UCSD-AML1 (cell line): ENCODE data around the gene TEKT3.

Experiments used
- DNase-seq: peaks from one replicate; lab custom pipeline; 2025; ENCODE audit not compliant: unreplicated experiment; lab: John Stamatoyannopoulos, UW

The TEKT3 gene

GRCh38 chr17:15341385-15341849 is at the start of gene TEKT3:
TSS of gene TEKT3 (minus strand) at chr17:15341597. CDS start at chr17:15331585, 10,012 bp downstream.
- DNase-seq, result no peak

DNA sequence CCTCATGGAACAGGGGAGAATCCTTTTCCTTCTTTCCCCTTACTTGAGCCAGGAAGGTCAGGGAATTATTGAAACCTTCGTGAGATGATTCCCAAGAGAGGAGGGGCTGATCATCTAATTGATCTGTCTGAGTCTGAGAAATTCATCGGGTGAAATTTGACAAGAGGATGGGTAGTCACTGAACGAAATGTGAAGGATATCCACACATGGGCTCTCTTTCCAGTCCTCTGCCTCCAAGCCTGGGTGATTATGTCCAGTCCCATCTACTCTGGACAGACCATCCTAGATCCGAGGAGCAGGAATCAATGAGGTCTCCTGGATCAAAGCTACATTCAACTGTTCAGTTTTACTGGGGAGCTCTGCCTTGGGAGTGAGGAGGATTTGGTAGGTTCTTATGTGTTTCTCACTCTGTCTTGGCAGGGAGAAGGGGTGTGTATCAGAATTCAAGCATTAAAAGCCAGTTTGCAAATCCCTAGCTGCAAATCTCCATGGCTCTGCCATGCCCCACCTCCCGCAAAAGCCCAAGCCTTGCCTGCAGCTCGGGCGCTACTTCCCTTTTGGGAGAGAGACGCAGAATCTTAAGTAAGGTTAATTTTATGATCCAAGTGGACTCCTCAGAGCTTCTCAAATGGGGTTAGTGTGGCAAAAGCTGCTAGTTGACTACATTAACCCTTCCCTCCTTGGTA is 47.1 kb upstream of the TEKT3 start:
- DNase-seq, result no peak

DNA sequence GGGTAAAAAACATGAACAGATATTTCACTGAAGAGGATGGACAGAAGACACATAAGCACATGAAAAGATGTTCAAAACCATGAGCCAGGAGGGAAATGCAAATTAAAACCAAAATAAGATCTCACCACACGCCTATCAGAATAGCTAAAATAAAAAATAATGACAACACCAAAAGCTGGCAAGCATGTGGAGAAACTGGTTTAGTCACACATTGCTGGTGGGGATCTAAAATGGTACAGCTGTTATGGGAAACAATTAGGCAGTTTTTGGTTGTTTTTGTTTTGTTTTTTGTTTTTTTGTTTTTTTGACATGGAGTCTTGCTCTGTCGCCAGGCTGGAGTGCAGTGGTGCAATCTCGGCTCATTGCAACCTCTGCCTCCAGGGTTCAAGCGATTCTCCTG is 44.7 kb upstream of the TEKT3 start:
- DNase-seq, result no peak

DNA sequence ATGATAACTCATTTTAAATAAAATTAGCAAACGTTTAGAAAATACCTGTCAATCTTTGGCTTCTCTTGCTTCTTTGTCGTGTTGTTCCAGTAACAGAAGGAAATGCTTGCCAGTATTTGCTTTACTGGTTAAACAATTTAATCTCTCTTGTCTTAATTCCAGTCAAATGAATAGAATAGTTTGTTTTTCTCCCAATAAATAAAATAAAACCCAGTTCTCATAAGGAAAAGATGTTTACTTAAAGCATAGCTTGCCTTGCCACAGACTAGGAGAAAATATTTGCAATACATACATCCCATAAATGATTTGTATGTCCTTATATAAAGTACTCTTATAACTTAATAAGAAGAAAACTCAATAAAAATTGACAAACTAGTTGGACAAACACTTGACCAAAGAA is 43.9 kb upstream of the TEKT3 start:
- no peak for DNase-seq

- DNase-seq, result no peak
Measured at GRCh38 chr17:15384142-15384787, 42.9 kb upstream of the TEKT3 start.

GRCh38 chr17:15382914-15383313 is 41.5 kb upstream of the TEKT3 start:
- DNase-seq, result no peak

- DNase-seq, result no peak
Measured at GRCh38 chr17:15381707-15382106, 40.3 kb upstream of the TEKT3 start.

DNA sequence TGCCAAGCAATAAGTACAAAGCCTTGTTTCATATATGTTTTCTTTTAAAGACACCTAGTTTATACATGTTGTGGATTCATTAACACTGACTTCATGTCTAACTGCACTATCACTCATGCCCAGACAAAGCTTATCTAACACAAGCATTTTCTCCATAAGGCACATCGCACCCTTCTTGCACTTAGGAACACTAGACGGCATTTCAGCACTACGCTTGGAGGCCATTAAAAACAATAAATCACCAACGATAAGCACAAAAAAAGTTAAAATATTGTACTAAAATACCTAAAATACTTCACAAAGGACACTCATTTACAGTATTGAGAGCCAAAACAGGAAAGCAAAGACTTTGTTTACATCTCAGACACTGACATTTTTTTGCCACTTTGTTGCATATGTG is 39.0 kb upstream of the TEKT3 start:
- DNase-seq, result no peak

DNA sequence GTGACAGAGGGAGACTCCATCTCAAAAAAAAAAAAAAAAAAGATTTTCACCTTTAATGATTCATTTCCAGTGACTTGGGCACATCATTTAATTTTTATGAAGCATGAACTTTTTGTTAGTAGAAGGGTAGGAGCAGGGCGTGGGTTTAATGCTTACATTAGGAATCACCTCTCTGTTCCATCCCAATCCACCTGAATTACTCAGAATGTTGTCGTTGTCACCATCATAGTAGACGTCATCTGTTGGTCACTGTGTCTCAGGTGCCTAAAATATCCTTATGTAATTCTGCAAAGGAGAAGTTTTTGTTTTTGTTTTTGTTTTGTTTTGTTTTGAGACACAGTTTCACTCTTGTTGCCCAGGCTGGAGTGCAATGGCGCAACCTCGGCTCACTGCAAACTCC is 38.3 kb upstream of the TEKT3 start:
- no peak for DNase-seq

GRCh38 chr17:15378243-15378642 is 36.8 kb upstream of the TEKT3 start:
- DNase-seq, result no peak

DNA sequence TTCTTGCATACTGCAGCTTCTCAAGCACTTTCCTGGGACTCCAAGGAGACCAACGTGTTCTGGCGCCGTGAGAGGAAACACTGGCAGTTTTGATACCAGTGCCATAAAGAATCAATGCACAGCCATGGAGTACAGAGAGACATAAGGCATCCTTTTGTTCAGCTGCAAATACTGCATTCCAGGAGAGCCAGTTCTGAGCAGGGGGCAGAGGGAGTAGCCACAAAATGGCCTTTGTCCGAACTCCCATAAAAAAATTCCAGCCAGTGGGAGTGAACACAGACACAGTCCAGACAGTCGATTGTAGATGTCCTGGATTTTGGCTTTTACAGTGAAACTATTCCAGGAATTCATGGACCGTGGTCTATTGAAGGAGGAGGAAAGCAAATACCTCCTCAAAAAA is 36.2 kb upstream of the TEKT3 start:
- no peak for DNase-seq

GRCh38 chr17:15377200-15377599 is 35.8 kb upstream of the TEKT3 start:
- DNase-seq, result no peak

GRCh38 chr17:15371376-15372130 is 30.2 kb upstream of the TEKT3 start:
- DNase-seq, result no peak

GRCh38 chr17:15368600-15368999 is 27.2 kb upstream of the TEKT3 start:
- DNase-seq, result no peak

DNA sequence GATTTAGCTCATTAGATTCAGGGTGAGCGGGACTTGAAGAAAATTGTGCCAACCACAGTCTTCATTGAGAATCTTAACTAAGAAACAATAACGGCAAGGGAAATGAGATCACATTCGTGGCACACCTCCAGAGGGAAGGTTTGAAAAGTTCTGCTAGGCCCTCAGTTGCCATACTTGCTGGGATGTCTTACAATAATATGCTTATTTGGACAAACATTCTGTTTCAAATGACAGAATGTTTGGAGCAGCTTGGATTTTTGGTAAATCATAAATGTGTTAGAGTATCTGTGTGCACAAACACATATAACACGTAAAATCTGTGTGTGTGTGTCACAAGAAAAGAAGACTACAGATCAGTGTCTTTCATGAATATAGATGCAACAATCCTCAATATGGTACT is 24.6 kb upstream of the TEKT3 start:
- no peak for DNase-seq

GRCh38 chr17:15364615-15365014 is 23.2 kb upstream of the TEKT3 start:
- DNase-seq, result no peak

- no peak for DNase-seq
Measured at GRCh38 chr17:15363702-15364101, 22.3 kb upstream of the TEKT3 start.

DNA sequence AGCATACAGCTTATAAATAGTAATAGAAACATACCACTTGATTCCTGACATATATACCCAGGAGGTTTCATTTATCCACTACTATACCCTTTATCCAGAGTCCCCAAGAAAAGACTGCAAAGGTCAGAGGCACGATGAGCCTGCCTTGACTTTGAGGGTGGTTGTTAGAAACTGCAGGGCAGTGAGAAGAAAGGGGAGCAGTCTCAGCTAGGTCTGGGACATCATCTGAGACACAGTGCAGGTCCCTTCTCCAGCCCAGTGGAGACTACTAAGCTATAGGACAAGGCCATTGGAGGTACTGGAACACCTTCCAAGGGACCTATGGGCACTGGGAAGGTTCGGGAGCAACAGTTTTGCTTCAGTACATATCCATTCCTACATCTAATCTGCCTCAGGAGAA is 20.2 kb upstream of the TEKT3 start:
- DNase-seq, result no peak

DNA sequence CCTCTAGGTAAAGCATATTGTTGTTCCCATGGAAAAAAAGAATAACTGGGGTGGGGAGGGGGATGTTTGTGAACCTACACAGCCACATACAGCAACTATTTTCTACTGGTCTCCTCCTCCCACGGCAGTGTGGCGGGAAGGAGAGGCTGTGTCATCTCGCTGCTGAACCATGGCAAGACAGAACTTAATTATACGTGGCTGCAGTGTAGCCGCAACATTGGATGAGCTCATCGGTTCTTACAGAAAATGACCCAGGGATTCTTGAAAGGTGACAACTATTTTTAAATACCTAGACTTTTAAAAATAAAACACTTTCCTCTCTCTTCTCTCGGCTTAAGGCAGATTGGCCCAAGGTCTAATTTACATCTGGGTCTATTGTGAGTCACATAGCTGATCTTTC is 19.8 kb upstream of the TEKT3 start:
- DNase-seq, result no peak

DNA sequence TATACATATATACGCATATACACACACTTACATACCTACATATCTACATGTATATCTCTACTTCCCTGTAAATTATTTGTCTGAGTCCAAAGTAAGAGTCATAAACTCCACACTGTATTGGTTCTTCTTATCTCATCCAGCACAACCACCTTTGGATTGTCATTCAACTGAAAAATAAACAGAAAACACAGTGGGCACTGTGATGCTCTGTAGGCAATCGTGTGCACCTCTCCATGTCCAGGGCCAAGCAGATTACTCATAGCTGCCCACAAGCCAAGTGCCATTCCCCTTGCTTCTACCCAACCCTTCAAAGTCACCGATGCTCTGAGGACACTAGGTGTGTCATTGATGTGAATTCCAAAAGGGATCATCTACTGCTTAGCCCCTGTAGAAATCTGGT is 12.9 kb upstream of the TEKT3 start:
- DNase-seq, result no peak

GRCh38 chr17:15351925-15352324 is 10.5 kb upstream of the TEKT3 start:
- DNase-seq, result no peak

GRCh38 chr17:15351478-15351840 is 10.1 kb upstream of the TEKT3 start:
- no peak for DNase-seq
